ENCODE measurements around the gene CSKMT. TPM values are rescaled to one million over a fixed set of nuclear protein-coding genes. Genes with fewer than 3 reads are reported as not detected.
A peak's percentile ranks its signal among the peaks of the same experiment; 100 is the strongest.
"Not testable (repeated sequence)": the region's sequence is repeated elsewhere in the genome, so short reads cannot be mapped to it uniquely, and the experiment has no call there.

Gene CSKMT
- total RNA-seq, 1 donor from 2014 or later, result 6.3 TPM

DNA sequence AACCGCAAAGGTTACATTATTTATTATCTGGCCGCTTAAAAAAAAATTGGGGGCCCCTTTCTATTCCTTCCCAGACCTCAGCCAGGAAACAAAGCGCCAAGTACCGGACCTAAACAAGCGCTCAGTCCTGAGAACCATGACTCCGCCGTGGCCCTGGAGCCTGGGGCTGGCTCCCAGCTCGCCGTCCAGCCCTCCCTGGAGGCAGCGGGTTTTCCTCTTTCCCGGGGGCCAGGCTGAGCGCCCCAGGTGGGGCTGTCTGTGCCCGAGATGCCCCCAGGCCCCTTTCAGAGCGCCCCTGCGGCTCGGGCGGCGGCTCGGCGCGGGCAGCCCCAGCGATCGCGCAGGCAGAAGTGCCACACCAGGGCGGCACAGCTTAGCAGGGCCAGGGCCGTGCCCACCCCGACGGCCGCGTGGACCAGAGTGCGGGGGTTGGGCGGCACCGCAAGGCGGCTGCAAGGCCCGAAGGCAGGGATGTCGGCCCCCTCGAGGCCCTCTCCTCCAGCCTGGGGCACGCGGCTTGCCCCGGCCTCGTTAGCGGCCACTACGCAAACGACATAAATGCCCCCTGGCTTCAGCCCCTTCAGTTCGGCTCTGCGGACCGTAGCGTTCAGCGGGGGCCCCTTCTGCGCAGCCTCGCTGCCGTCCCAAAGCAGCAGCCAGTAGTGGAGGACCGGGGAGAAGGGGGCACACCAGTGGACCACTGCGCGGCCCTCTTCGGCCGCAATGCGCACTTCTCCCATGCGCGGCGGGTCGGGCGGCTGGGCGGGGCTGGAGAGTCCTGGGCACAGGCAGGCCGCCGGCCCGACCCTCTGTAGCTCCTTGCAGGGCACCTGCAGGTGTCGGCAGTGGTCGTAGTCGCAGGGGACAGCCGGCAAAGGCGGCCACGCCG, 22.6 kb downstream of the CSKMT start:
- DNase-seq (ENCODE audit: low read depth in 2 of 2), result no peak

DNA sequence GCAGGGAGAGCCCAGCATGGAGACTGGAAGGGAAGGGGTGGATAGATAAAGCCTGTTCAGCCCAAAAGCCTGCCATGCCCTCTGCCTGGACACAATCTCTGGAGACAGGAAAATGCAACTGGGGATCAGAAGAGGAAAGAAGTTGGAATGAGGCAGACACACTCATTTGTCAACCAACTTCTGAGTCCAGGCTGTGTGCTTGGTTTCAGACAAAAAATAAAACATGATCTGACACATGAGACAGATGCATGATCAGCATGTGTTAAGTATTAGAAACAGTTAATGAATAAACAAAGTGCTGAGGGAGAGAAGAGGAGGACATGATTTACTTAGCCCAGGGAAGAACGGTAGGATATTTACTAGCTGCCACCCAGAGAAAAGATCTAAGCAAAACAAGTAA, 23.4 kb downstream of the CSKMT start:
- DNase-seq (ENCODE audit: low read depth in 2 of 2), result no peak

DNA sequence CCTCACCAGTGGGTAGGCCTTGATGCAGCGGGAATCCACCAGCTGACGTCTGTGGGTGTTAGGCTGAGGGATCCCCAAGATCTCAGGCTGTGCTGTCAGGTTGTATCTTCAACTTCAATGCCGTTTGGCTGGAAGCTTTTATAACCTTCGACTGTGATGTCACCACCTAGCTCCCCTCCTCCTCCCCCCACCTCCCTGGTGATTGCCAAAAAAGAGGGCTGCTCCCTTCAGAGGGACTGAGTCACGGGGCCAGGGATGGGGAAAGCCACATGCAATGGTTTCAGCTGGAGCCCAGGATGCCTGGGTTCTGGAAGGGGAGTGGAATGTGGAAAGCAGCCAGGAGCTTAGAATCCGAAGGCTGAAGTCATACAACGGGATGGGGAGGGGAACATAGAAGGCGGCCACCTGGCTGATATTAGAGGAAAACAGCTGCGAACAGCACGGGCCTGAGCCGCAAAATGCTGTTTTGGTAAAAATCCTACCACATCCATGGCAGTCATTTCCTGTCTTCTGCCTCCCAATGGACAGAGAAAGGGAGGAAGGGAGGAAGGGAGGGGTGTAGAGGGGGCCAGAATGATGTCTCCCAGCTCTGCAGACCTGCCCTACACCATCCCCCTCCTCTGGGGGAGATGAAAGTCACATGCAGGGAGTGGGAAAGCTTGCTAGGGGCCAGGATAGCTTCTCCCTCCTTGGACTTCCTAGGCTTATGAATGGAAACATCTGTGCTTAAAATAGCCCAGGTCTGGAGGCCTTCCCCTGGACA, 24.5 kb downstream of the CSKMT start, which contains the start of gene LRRN4CL:
Gene LRRN4CL (minus strand): TSS at position 110 of the 763 bp plus-strand sequence. CDS start 1,022 bp downstream, outside the sequence.
- no peak for DNase-seq (ENCODE audit: low read depth in 2 of 2)

DNA sequence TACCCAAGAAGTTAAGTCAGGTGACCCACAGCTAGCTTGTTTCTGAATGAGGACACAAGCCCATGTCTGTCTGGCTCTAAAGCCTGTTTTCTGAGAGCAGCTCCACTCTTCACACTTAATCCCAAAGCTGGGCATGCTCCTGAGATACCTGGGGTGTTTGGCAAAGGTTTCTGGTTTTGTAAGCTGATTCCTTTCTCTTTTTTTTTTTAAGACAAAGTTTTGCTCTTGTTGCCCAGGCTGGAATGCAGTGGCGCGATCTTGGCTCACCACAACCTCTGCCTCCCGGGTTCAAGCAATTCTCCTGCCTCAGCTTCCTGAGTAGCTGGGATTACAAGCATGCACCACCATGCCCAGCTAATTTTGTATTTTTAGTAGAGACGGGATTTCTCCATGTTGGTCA, 28.5 kb downstream of the CSKMT start:
- not testable (repeated sequence) for DNase-seq (ENCODE audit: low read depth in 2 of 2)

DNA sequence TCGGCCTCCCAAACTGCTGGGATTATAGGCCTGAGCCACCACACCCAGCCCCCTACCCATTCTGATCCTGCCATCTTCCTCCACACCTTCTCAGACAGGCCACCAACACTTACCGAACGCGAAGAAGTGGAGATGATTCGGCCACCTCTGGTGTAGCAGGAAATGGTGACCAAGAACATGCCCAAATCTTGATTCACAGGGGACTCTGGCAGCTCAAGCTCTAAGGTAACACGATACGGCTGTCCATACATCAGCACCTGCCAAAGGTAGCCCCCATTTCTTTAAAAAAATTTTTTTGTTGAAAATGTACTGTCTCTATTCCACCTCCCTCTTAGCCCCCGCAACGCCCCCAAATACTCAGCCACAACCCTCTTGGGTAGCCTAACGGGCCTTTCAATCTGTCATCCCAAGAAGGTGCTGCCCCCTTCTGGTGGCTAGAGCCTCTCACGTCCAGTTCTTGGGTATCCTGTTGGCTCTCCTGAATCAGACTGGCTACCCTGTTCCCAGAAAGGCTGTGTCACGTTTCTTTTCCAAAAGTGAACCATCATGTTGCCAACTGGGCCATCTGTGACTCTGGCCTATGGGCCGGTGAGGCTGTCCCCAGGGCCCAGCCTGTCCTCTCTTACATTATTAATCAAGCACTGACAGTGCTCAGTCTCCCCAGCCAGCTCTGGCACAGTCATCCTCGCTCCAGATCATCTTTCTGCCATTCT, 29.5 kb downstream of the CSKMT start:
- DNase-seq (ENCODE audit: low read depth in 2 of 2), result peak; percentile 88 to 91

DNA sequence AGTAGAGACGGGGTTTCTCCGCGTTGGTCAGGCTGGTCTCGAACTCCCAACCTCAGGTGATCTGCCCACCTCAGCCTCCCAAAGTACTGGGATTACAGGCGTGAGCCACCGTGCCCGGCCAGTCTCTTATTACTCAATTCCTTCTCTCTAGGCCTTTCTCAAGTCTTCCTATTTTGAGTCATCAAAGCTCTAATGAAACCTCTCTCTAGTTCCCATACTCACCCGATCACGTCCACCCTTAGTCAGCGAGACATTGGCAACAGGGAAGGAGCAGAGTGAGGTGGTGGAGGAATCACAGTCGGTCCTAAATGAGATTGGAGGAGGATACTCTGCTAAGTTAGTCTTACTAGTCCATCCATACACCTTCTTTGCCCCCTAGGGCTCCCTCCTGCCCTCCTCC, 37.1 kb downstream of the CSKMT start:
- no peak for DNase-seq (ENCODE audit: low read depth in 2 of 2)

DNA sequence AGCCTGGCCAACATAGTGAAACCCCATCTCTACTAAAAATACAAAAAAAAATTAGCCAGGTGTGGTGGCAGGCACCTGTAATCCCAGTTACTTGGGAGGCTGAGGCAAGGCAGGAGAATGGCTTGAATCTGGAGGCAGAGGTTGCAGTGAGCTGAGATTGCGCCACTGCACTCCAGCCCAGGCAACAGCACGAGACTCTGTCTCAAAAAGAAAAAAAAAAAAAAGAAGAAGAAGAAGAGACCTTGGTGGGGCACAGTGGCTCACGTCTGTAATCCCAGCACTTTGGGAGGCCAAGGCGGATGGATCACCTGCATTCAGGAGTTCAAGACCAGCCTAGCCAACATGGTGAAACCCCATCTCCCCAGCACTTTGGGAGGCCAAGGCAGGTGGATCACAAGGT, 38.8 kb downstream of the CSKMT start:
- DNase-seq (ENCODE audit: low read depth in 2 of 2), result not testable (repeated sequence)

DNA sequence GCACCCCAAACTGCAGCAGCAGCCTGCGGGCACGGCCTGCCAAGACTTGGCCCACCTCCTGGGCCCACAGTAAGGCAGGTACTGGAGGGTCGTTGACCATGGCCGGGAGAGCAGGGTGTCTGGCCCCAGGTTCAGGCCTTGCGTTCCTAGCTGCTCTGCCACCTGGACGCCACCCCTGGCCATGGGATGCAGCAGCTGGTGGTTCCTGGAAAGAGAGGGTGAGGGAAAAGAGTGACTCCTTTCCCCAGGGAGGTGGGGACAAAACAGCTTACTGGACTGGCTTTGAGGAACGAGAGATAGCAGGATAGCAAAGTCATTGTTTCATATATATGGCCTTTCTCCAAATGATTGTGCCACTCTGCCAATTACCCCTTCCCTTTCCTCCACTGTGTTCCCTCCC, 40.3 kb downstream of the CSKMT start:
- peak; percentile 9 to 31 for DNase-seq (ENCODE audit: low read depth in 2 of 2)

DNA sequence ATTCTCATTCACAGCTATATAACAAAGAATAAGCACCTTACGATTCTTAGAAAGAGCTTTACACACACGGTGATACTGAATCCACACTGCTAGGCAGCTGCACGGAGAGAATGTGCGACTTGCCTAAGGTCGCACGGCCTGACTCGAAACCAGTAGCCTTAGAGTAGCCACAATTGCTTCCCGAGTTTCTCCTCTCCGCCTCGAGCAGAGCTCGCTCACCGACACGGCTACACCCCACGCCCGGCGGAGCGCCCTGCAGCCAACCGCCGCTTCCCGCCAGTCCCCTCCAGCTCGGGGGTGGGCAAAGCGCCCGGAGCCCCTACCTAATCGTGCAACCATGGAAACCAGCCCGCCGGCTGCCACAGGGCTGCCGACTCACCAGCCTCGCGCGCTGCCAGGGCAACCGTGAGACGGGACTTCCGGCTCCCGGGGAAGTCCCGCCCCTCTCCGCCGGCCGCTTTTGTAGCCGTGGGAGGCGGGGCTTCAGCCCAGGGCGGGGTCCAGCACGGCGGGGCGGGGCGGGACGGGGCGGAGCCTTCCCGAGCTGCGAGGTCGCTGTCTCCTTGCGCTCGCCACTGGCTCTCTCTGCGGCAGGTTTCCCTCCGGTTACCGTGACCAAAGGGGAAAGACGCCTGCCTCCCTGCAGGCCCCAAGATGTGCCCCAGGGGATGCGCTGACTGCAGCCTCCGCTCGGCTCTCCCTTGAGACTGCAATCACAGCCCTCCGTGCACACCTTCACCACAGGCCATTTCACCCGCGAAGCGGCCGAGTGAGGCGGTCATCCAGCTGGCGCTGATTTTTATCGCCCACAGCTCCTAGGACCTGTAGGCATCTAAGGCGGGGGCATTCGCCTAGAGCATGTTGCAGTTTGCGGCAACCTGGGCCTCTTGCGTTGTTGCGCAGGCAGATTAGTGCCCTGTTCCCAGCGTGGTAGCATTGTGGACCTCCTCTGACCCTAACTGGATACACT, 41.1 kb downstream of the CSKMT start:
- peak; percentile 95 to 96 for DNase-seq (ENCODE audit: low read depth in 2 of 2)

DNA sequence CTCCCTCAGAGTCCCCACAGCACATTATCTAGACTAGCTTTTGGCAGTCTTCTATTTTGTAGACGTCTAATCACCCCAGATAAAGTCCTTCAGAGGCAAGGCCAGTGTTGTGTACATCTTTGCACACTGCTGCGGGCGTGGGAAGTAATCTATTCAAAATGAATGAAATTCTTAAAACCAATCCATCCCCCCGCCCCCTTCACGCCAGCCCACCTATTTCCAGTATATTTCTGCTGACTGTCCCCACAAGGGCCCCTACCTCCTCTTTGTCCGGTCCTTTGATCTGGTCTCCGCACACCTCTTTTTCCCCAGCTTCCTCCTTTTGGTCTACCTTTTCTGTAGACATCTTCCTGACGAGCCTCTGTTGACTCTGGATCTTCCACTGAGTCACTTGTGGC, 41.7 kb downstream of the CSKMT start:
- no peak for DNase-seq (ENCODE audit: low read depth in 2 of 2)

DNA sequence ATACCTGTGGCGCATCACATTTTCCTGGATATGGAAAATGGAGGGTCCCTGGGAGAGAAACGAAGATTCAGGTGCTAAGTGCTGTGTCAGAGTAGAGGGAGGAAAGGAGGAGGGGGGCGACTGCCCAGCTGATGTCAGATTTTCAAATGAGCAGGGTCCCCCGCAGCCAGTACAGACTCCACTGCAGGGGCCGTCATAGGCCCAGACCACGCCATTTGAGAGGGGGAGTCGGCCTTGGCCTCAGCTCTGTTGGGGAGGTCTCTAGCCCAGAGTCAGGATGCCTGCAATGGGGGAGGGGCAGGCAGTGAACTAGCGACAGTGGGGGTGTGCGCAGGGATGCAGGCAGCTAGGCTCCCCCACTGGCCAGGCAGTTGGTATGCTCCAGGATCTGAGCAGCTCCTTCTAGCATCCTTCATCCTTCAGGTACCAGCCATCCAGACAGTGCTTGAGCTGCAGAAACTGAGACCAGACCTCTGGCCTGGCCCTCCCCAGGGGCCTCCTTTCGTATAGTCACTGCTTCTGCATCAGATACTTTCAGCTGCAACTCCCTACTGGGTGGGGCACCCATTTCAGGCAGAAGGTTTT, 42.3 kb downstream of the CSKMT start, which contains the start of the genes BSCL2 and GNG3:
Gene BSCL2 (minus strand): TSS at position 148 of the 585 bp plus-strand sequence. CDS start 229 bp downstream, outside the sequence.
Gene GNG3 (plus strand): TSS at position 400 of the 585 bp plus-strand sequence. CDS start 620 bp downstream, outside the sequence.
- DNase-seq (ENCODE audit: low read depth in 2 of 2), result no peak

DNA sequence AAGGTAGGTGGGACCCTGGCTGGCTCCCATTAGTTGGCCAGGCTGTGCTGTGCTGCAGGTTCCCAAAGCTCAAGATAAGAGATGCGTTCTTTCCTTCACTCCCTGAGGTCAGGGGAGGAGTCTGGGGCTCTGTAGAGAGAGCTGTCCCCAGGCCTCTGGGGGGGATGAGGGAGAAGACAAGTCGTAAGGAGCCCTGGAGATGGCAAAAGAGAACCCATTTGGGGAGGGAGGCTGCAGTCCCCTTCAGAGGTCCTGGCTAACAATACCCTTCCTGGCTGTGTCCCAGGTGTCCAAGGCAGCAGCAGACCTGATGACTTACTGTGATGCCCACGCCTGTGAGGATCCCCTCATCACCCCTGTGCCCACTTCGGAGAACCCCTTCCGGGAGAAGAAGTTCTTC, 43.3 kb downstream of the CSKMT start:
- no peak for DNase-seq (ENCODE audit: low read depth in 2 of 2)

DNA sequence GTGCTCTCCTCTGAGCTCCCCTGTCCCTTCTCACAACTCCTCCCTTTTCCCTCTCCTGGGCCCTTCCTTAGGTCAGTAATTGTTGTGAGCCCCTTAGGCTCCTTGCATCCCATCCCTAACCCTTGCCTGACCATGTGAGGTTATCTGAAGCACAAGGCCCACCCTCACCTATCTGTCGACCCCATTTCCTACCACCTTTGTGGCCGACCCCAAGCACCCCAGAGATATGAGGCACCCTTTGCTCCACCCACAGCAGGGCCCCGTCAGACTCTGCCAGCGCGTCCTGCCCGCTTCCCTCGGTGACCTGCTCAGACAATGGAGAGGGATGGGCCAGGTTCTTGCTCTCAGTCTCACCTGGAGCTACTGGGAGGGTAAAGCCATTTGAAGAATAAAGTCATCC, 43.7 kb downstream of the CSKMT start:
- peak in 1 of 2 donors; percentile 15 for DNase-seq (ENCODE audit: low read depth in 2 of 2)

DNA sequence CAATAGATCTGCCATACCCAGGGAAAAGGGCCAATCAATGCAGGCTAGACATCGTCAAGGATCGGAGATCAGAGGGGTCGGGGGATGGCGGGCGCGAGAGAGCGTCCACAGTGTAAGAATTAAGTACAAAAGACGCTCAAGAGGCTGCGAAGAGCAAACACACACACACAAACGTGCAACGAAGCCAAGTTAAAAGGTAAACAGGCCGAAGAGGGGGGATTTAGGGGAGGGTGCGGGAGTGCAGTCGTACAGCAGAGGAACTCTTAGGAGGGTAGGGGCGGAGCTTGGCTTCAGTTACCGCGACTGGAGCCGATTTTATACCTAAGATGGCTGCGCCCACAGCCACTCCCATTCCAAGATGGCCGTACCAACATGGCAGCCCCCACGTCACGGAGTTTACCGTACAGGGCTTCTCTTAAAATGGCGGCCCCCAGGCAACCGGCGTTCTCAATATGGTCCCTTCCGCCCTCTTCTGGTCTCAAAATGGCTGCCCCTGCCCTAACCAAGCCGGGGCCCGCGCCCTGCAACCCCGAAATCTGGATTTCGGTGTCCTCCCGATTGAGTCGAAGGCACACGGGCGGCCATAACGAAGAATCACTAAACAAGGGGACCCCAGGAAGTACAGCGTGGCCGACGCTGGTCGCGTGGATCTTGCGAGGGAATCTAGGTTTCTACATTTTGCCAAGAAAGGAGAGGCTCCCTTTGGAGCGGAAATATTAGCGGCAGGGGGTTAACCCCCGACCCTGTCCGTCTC, 44.3 kb downstream of the CSKMT start:
- peak; percentile 98 for DNase-seq (ENCODE audit: low read depth in 2 of 2)

DNA sequence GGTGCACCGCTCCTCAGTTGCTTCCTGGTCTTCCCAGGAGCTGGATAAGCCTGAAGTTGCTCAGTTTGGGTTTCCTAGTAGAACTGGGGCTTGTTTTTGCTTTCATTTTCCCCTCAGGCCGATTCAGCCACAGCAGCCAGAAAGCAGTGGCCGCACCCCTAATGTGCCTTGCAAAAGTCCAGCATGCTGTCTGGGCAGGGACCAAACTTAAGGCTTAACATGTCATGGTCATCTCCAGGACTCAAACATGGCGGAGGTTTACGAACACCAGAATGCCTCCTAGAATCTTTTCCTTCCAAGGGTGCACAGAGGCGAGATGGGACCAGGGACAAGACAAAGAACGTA, 44.9 kb downstream of the CSKMT start:
- DNase-seq (ENCODE audit: low read depth in 2 of 2), result peak; percentile 51 to 61

DNA sequence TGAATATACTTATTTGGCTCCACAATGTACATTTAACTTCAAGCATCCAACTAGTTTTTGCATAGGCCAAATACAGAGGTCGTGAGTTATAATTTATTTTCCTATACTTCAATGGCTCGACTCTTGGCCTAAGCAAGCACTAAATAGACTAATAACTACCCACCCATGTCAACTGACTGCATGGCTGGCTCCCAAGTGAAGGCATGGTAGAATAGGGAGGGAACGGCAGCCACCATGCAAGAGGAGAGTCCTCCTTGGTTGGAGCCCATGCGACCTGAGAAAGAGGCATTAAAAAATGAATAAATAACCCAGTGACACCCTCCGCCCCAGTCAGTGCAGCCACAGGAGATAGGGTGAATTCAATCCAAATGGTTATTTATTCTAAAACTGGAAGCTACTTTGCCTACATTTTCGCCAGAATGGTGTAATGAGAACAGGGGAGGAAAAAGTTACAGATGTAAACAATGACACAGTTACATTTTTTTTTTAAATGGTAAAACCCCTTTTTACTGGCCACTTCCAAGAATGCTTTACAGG, 47.2 kb downstream of the CSKMT start:
- no peak for DNase-seq (ENCODE audit: low read depth in 2 of 2)

DNA sequence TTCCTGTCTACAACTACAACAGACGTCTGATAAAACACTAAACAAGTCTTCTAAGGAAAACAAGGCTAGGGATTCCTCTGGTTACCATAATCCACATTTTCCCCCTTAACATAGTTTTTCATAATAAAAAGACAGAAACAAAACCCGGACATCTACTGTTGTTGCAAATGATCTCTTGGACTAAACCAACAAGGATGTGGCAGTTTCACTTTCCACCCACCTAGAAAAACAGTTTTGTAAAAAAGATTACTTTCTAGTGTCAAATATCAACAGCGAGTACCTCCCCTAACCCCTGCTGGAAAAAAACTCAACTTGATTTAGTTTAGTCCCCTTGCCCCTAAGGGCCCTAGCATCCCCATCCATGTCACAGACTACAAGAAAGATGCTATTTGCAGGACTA, 47.7 kb downstream of the CSKMT start:
- peak in 1 of 2 donors; percentile 49 for DNase-seq (ENCODE audit: low read depth in 2 of 2)

DNA sequence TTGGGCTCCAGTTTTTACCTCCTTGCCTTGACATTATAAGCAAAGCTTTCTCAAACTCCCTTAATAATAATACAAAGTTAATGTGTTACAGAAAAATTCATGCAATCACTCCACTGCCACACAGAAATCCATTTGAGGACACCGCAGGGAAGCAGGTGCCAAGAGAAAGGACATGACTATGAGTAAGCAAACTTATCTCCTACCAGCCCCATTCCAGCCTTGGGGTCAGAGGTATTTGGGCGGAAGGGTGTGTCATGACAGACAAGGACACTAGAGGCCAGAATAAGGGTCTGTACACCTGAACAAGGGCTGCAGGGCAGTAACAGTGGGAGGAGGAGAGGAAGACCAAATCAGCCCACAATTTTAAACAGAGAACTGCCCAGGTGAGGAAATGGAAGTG, 48.2 kb downstream of the CSKMT start:
- no peak for DNase-seq (ENCODE audit: low read depth in 2 of 2)

Data from lung microvascular endothelial cell (primary cell).